Right lobe of liver (tissue), 4 donors: ENCODE data around the gene EBPL.

ENCODE experiments used
- POLR2A ChIP-seq: fragments of 450-650 bp; IDR thresholded peaks from one replicate; pipeline ENCODE4 v1.6.1; 2017; ENCODE audit warnings: antibody characterized with exemption, mild to moderate bottlenecking
- TF ChIP-seq, protein P1 (sequence below), 4 donors: fragments of 200-600 bp in 3 of 4; fragments of 450-650 bp in 1 of 4; IDR thresholded peaks; one replicate each; pipeline versions ENCODE4 v1.5.1 to v1.8.0; 2016 to 2022; ENCODE audit warnings: antibody characterized with exemption in 4 of 4, mild to moderate bottlenecking in 2 of 4
- donor health status: DM: no; HTN: no; CAD: no.
- donor health status: DM: no; HTN: no; CAD: no.
- donor health status: DM: no; HTN: yes; CAD: no.

DNA sequence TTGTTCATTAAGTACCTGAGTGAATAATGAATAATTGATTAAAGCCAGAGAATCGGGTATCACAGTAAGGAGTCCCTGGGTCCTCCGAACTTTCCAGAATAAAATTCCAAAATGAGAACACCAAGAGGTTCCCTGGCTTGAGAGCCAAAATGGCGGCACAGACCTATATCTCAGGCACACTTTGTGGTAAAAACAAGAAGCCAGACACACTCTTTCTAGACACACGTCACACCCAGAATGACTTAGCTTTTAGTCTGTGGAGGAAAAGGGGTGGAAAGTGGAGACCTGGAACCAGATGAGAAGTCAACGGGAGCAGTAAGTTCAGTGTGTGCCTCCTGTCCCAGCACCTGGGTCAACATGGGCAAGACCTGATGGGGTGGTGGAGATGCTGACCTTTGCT, 54.6 kb downstream of the EBPL start:
- TF ChIP-seq, protein P1, sequence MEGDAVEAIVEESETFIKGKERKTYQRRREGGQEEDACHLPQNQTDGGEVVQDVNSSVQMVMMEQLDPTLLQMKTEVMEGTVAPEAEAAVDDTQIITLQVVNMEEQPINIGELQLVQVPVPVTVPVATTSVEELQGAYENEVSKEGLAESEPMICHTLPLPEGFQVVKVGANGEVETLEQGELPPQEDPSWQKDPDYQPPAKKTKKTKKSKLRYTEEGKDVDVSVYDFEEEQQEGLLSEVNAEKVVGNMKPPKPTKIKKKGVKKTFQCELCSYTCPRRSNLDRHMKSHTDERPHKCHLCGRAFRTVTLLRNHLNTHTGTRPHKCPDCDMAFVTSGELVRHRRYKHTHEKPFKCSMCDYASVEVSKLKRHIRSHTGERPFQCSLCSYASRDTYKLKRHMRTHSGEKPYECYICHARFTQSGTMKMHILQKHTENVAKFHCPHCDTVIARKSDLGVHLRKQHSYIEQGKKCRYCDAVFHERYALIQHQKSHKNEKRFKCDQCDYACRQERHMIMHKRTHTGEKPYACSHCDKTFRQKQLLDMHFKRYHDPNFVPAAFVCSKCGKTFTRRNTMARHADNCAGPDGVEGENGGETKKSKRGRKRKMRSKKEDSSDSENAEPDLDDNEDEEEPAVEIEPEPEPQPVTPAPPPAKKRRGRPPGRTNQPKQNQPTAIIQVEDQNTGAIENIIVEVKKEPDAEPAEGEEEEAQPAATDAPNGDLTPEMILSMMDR (IDR thresholded peaks at IDR 0.05): no peak
- no peak for TF ChIP-seq POLR2A
